ENCODE measurements around the gene MLNR. TPM values are rescaled to one million over a fixed set of nuclear protein-coding genes. Genes with fewer than 3 reads are reported as not detected.
A peak's percentile ranks its signal among the peaks of the same experiment; 100 is the strongest.

The MLNR gene, protein sequence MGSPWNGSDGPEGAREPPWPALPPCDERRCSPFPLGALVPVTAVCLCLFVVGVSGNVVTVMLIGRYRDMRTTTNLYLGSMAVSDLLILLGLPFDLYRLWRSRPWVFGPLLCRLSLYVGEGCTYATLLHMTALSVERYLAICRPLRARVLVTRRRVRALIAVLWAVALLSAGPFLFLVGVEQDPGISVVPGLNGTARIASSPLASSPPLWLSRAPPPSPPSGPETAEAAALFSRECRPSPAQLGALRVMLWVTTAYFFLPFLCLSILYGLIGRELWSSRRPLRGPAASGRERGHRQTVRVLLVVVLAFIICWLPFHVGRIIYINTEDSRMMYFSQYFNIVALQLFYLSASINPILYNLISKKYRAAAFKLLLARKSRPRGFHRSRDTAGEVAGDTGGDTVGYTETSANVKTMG
- polyA plus RNA-seq = 0.15 TPM
- long read RNA-seq, donor 1 = 0 reads
- long read RNA-seq, donor 2 = 0 reads
- long read RNA-seq, donor 3 = 0 reads
- long read RNA-seq, donor 4 = 0 reads
- long read RNA-seq, donor 5 = 0 reads
- long read RNA-seq, donor 6 = 0 reads
- long read RNA-seq, donor 7 = 0 reads
- long read RNA-seq, donor 8 = 0 reads
- long read RNA-seq, donor 9, partial matches to known transcripts = 0 of 1 reads
- long read RNA-seq, donor 9, other reads (novel, unspliced or antisense) = 0 of 1 reads
- long read RNA-seq, donor 10 = 0 reads
- long read RNA-seq, donor 11 = 0 reads

DNA sequence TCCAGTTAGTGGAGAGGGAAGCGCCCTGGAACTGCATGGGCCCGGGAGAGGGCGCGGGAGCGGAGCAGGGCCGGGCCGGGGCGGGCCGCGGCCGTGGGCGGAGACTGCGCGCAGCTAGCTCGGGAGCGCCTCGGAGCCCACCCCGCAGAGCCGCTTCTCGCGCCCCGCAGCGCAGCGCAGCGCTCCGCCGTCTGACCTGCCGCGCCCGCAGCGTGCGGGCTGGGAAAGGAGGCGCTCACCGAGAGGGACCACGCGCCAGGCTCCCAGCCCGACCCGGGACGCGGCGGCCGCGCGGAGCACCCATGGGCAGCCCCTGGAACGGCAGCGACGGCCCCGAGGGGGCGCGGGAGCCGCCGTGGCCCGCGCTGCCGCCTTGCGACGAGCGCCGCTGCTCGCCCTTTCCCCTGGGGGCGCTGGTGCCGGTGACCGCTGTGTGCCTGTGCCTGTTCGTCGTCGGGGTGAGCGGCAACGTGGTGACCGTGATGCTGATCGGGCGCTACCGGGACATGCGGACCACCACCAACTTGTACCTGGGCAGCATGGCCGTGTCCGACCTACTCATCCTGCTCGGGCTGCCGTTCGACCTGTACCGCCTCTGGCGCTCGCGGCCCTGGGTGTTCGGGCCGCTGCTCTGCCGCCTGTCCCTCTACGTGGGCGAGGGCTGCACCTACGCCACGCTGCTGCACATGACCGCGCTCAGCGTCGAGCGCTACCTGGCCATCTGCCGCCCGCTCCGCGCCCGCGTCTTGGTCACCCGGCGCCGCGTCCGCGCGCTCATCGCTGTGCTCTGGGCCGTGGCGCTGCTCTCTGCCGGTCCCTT, at the start of gene MLNR:
MLNR (plus strand) TSS at position 303 of the 820 bp plus-strand sequence; CDS start at position 303, 0 bp downstream.
- H3K4me3 ChIP-seq (ENCODE audit: low read length) = no peak within 1 kb of the TSS
- H3K9me3 ChIP-seq (ENCODE audit: control insufficient read depth, low read depth, low read length) = peaks cover 7% of the 10 kb centered on the region
- H3K4me1 ChIP-seq (ENCODE audit: control insufficient read depth, insufficient read depth, low read length) = peaks cover 6% of the 10 kb centered on the region
- no peaks in the 10 kb centered on the region for H3K36me3 ChIP-seq (ENCODE audit: control insufficient read depth, insufficient read depth, low read length)
- WGBS (ENCODE audit: insufficient coverage, low lambda C conversion rate) = no CpG with 5 or more reads among the region's 111 CpGs
- no peak within 1 kb of the TSS for H3K27ac ChIP-seq (ENCODE audit: low read length)
- H3K27me3 ChIP-seq (ENCODE audit: control insufficient read depth, insufficient read depth, low read length) = peaks cover 82% of the 10 kb centered on the region
- DNase-seq = peak in 1 of 2 donors; percentile 57

DNA sequence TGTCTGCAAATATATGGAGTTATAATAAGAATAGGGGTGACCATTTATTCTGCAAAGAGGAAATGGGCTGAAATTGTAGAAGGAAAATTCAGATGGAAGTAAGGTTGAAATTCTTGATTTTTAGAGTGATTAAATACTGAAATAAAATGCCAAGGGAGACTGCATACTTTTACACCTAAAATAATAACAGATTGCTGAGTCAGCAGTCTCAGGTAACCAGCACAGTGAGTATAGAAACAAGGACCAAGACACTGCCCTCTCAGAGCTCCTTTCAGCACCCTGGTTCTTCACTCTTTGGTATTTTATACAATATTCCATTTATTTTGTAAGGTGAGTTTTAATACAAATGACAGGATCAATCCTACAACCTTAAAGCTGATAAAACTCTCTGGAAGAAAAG, 48.8 kb upstream of the MLNR start:
- H3K9me3 ChIP-seq (ENCODE audit: control insufficient read depth, low read depth, low read length) = no peaks in the 10 kb centered on the region
- no peak overlapping the region for H3K4me3 ChIP-seq (ENCODE audit: low read length)
- no peak overlapping the region for H3K27ac ChIP-seq (ENCODE audit: low read length)
- DNase-seq = no peak
- H3K4me1 ChIP-seq (ENCODE audit: control insufficient read depth, insufficient read depth, low read length) = no peaks in the 10 kb centered on the region
- no peaks in the 10 kb centered on the region for H3K27me3 ChIP-seq (ENCODE audit: control insufficient read depth, insufficient read depth, low read length)
- peaks cover 30% of the 10 kb centered on the region for H3K36me3 ChIP-seq (ENCODE audit: control insufficient read depth, insufficient read depth, low read length)

DNA sequence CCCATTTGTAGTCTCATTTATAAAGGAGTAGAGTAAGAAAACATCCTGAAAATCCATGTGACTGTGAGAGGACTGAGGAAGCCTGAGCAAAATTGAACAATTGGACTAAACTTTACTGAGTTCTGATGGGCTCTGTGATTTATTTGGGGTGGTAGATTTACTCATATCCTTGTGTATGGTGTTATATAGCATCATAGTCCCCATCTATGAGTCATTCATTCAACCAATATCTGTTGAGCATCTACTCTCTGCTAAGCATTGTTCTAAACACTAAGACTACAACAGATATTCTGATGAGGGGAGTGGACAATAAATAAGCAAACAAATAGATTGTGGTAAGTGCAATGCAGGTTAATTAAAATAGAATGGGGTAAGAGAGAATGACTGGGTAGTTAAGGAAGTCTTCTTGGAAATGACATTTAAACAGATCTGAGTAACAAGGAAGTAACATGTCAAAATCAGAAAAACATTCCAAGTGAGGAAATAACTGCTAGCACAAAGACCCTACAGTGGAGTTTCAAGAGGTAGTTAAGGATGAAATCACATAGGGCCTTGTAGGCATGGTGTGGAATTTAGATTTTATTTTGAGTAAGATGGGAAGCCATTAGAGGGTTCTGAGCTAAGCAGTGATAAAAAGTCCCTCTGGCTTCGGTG, 36.3 kb upstream of the MLNR start:
- no peaks in the 10 kb centered on the region for H3K4me1 ChIP-seq (ENCODE audit: control insufficient read depth, insufficient read depth, low read length)
- WGBS (ENCODE audit: insufficient coverage, low lambda C conversion rate) = no CpG with 5 or more reads among the region's 1 CpG
- no peak for DNase-seq
- no peak overlapping the region for H3K4me3 ChIP-seq (ENCODE audit: low read length)
- H3K36me3 ChIP-seq (ENCODE audit: control insufficient read depth, insufficient read depth, low read length) = peaks cover 36% of the 10 kb centered on the region
- no peak overlapping the region for H3K27ac ChIP-seq (ENCODE audit: low read length)
- H3K27me3 ChIP-seq (ENCODE audit: control insufficient read depth, insufficient read depth, low read length) = no peaks in the 10 kb centered on the region
- no peaks in the 10 kb centered on the region for H3K9me3 ChIP-seq (ENCODE audit: control insufficient read depth, low read depth, low read length)

DNA sequence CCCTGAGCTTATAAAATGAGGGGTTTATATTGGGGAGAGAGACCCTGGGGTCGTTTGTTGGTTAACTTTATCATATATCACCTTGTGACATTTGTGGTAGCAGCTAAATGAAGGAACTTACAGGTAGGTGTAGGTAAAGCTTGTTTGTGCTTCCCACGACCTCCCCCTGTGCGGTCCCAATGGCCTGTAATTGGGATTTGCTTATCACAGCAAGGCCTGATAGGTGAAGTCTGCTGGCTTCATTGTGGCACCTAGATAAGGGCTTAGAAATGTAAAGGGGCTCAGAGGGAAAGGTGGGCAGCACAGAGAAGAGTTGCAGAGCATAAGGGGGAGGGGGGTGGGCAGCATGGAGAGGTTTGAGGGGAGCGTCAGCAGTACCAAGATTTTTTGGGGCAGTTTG, 35.5 kb upstream of the MLNR start:
- no CpG with 5 or more reads among the region's 4 CpGs for WGBS (ENCODE audit: insufficient coverage, low lambda C conversion rate)
- H3K4me1 ChIP-seq (ENCODE audit: control insufficient read depth, insufficient read depth, low read length) = no peaks in the 10 kb centered on the region
- no peak overlapping the region for H3K27ac ChIP-seq (ENCODE audit: low read length)
- H3K27me3 ChIP-seq (ENCODE audit: control insufficient read depth, insufficient read depth, low read length) = no peaks in the 10 kb centered on the region
- no peak for DNase-seq
- H3K36me3 ChIP-seq (ENCODE audit: control insufficient read depth, insufficient read depth, low read length) = peaks cover 35% of the 10 kb centered on the region
- H3K9me3 ChIP-seq (ENCODE audit: control insufficient read depth, low read depth, low read length) = no peaks in the 10 kb centered on the region
- no peak overlapping the region for H3K4me3 ChIP-seq (ENCODE audit: low read length)

DNA sequence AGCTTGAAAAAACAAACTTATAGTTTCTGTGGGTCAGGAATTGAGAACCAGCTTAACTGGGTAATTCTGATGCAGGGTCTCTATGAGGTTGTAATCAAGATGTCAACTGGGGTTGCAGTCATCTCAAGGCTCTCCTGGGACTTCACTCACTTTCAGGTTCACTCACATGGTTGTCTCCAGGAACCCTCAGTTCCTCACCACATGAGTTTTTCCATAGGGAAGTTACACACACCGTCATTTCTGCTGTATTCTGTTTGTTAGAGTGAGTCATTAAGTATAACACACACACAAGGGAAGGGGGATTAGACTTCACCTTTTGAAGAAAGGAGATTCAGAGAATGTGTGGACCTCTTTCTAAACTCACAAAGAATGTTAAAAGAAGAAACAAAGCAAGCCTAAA, 34.9 kb upstream of the MLNR start:
- WGBS (ENCODE audit: insufficient coverage, low lambda C conversion rate) = no CpG with 5 or more reads among the region's 1 CpG
- H3K4me1 ChIP-seq (ENCODE audit: control insufficient read depth, insufficient read depth, low read length) = no peaks in the 10 kb centered on the region
- peaks cover 38% of the 10 kb centered on the region for H3K36me3 ChIP-seq (ENCODE audit: control insufficient read depth, insufficient read depth, low read length)
- no peaks in the 10 kb centered on the region for H3K9me3 ChIP-seq (ENCODE audit: control insufficient read depth, low read depth, low read length)
- H3K27ac ChIP-seq (ENCODE audit: low read length) = no peak overlapping the region
- H3K27me3 ChIP-seq (ENCODE audit: control insufficient read depth, insufficient read depth, low read length) = no peaks in the 10 kb centered on the region
- no peak for DNase-seq
- no peak overlapping the region for H3K4me3 ChIP-seq (ENCODE audit: low read length)

DNA sequence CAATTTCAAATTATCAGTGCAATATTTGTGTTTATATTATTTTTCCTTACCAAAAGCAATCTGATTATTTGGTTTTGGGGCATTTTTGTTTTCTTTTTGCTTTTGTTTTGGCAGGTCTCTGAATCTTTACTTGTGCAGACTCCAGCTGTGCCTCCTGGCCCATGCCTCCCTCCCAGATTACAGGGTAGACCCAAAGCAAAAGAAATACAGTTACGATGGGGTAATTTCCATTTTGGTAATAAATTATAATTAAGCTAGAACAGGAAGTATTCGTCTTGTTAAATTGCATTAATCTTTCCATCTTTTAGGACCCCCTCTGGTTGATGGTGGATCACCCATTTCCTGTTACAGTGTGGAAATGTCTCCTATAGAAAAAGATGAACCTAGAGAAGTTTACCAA, 29.2 kb upstream of the MLNR start:
- DNase-seq = no peak
- Histone ChIP-seq H3K27ac (ENCODE audit: low read length) (no peak overlapping the region), H3K4me3 (ENCODE audit: low read length) (no peak overlapping the region), H3K9me3 (ENCODE audit: control insufficient read depth, low read depth, low read length) (no peaks in the 10 kb centered on the region), H3K4me1 (ENCODE audit: control insufficient read depth, insufficient read depth, low read length) (no peaks in the 10 kb centered on the region), H3K27me3 (ENCODE audit: control insufficient read depth, insufficient read depth, low read length) (no peaks in the 10 kb centered on the region), H3K36me3 (ENCODE audit: control insufficient read depth, insufficient read depth, low read length) (peaks cover 45% of the 10 kb centered on the region)
- no CpG with 5 or more reads among the region's 2 CpGs for WGBS (ENCODE audit: insufficient coverage, low lambda C conversion rate)

DNA sequence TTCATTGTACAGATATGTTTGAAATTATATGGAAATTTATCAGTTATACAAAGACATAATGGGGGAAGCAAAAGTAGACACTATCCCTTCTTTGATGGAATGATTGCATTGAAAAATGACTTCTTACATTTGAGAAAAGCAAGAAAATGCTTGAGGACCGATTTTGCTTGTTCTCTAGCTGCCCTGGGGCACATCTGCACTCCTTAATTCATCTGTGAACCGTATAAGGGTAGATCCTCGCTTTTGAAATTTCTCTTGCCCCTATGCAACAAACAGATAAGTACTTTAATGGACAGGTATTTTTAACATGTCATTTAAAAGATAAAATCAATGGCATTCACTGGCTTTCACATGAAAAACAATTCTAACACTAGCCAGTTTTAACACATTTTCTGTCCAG, 13.5 kb upstream of the MLNR start:
- H3K9me3 ChIP-seq (ENCODE audit: control insufficient read depth, low read depth, low read length) = no peaks in the 10 kb centered on the region
- H3K27ac ChIP-seq (ENCODE audit: low read length) = no peak overlapping the region
- no peaks in the 10 kb centered on the region for H3K27me3 ChIP-seq (ENCODE audit: control insufficient read depth, insufficient read depth, low read length)
- WGBS (ENCODE audit: insufficient coverage, low lambda C conversion rate) = 100% methylated on average over 2 of the region's 3 CpGs
- H3K4me3 ChIP-seq (ENCODE audit: low read length) = no peak overlapping the region
- no peaks in the 10 kb centered on the region for H3K4me1 ChIP-seq (ENCODE audit: control insufficient read depth, insufficient read depth, low read length)
- no peak for DNase-seq
- H3K36me3 ChIP-seq (ENCODE audit: control insufficient read depth, insufficient read depth, low read length) = peaks cover 47% of the 10 kb centered on the region

DNA sequence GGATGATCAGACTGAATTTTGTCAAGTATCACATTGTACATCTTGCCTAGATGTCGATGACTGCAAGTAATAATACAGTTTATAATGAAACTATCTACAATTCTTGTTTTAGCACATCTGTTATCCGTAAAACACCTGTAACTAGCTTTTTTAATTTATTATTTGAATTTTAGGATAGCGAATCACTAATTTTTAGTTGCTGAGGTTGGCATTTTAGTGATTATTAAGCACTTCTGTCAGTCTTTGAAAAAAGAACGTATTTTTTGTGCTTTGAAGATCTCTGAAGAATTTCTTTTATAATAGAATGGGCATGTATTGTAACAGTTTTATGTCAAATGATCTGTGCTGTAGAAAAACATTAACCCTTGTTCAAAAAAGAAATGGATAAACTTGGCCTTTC, 11.5 kb upstream of the MLNR start:
- 100% methylated on average over 3 of the region's 4 CpGs for WGBS (ENCODE audit: insufficient coverage, low lambda C conversion rate)
- H3K4me3 ChIP-seq (ENCODE audit: low read length) = no peak overlapping the region
- H3K27ac ChIP-seq (ENCODE audit: low read length) = no peak overlapping the region
- no peaks in the 10 kb centered on the region for H3K9me3 ChIP-seq (ENCODE audit: control insufficient read depth, low read depth, low read length)
- H3K4me1 ChIP-seq (ENCODE audit: control insufficient read depth, insufficient read depth, low read length) = no peaks in the 10 kb centered on the region
- no peak for DNase-seq
- peaks cover 35% of the 10 kb centered on the region for H3K36me3 ChIP-seq (ENCODE audit: control insufficient read depth, insufficient read depth, low read length)
- H3K27me3 ChIP-seq (ENCODE audit: control insufficient read depth, insufficient read depth, low read length) = no peaks in the 10 kb centered on the region

DNA sequence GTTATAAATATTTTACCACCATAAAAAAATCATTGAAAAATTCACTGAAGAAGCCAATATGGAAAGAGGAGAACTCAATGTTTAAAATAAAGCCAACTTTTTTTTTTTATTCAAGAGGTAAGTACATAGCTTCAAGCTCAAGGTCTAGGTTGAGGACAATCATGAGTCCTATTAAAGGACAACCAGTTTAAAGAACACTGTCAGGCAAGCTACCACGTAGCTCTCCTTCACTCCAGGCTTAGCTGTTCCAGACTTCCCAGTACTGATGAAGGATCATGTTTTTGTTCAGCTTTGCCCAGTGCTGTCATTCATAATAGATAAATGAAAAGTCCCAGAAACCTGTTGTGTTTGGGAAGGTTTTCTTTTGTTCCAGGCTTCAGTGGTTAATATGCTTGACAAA, 10.0 kb upstream of the MLNR start:
- H3K4me3 ChIP-seq (ENCODE audit: low read length) = no peak overlapping the region
- H3K27ac ChIP-seq (ENCODE audit: low read length) = no peak overlapping the region
- no CpG with 5 or more reads among the region's 1 CpG for WGBS (ENCODE audit: insufficient coverage, low lambda C conversion rate)
- H3K36me3 ChIP-seq (ENCODE audit: control insufficient read depth, insufficient read depth, low read length) = peaks cover 29% of the 10 kb centered on the region
- H3K27me3 ChIP-seq (ENCODE audit: control insufficient read depth, insufficient read depth, low read length) = no peaks in the 10 kb centered on the region
- no peaks in the 10 kb centered on the region for H3K4me1 ChIP-seq (ENCODE audit: control insufficient read depth, insufficient read depth, low read length)
- H3K9me3 ChIP-seq (ENCODE audit: control insufficient read depth, low read depth, low read length) = no peaks in the 10 kb centered on the region
- DNase-seq = no peak

DNA sequence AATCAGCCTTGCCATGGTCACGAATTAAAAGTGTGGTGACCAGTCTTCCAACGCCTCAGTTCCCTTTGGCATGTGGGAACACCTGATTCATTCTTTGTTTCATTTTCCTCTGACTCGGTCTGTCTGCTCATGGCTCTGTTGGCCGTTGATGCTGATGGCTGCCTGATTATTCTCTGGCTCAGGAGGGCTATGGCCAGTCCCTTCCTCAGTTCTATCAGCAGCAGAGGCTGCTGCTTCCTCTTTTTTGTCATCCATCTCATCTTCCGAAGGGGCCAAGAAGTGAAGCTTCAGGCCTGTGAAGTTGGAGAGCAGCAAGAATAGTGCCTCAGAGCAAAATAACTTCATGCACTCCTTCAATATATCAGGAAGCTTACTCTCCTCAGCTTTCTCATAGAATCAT, 9.5 kb upstream of the MLNR start:
- Histone ChIP-seq H3K4me3 (ENCODE audit: low read length) (no peak overlapping the region), H3K27ac (ENCODE audit: low read length) (no peak overlapping the region), H3K9me3 (ENCODE audit: control insufficient read depth, low read depth, low read length) (no peaks in the 10 kb centered on the region), H3K4me1 (ENCODE audit: control insufficient read depth, insufficient read depth, low read length) (no peaks in the 10 kb centered on the region), H3K36me3 (ENCODE audit: control insufficient read depth, insufficient read depth, low read length) (peaks cover 27% of the 10 kb centered on the region), H3K27me3 (ENCODE audit: control insufficient read depth, insufficient read depth, low read length) (no peaks in the 10 kb centered on the region)
- no peak for DNase-seq
- no CpG with 5 or more reads among the region's 5 CpGs for WGBS (ENCODE audit: insufficient coverage, low lambda C conversion rate)
